A549 (cell line): ENCODE measurements around the gene SALL3. TPM values are rescaled to one million over a fixed set of nuclear protein-coding genes. Genes with fewer than 3 reads are reported as not detected.

ENCODE experiments used
- ATAC-seq, 2 experiments: fragments of 200-7000 bp in 1 of 2; fragments of >200 bp in 1 of 2; cut with Nextera tagmentation in 1 of 2; cut with Tn5 transposase in 1 of 2; 3 replicates each; pipeline versions ENCODE4 v1.8.0 to v1.9.1; 2018 to 2020; ENCODE audit warnings: mild to moderate bottlenecking in 1 of 2, moderate library complexity in 1 of 2
- CTCF ChIA-PET: fragments of 300-600 bp; sonication (Branson Sonifier 250); formaldehyde crosslinking; extraction: SDS; loops from one replicate; lab custom pipeline; 2021; ENCODE audit warnings: antibody characterized with exemption, inconsistent platforms; lab: Yijun Ruan, JAX
- POLR2A ChIA-PET: fragments of 350-600 bp; formaldehyde crosslinking; extraction: SDS; loops from one replicate; lab custom pipeline; 2021; ENCODE audit warnings: antibody characterized with exemption, inconsistent platforms; lab: Yijun Ruan, JAX
- DNase-seq, 2 experiments: peaks; one replicate each; pipeline versions ENCODE4 v3.0.0 to v3.0.0-alpha.2; 2011 to 2016; ENCODE audit warnings: low read depth in 1 of 2, low spot score in 1 of 2
- FAIRE-seq: peaks from 2 replicates; lab custom pipeline; 2011; peaks lifted over from hg19 to GRCh38; lab: Jason Lieb, UNC
- H3K27ac ChIP-seq, 2 experiments: fragments of >200 bp; sonication (Bioruptor Twin); formaldehyde crosslinking; 3 replicates each; pipeline ENCODE4 v1.5.1; 2016 to 2017
- H3K4me1 ChIP-seq: fragments of >200 bp; sonication (Bioruptor Twin); formaldehyde crosslinking; 3 replicates; pipeline ENCODE4 v1.6.1; 2016
- H3K4me2 ChIP-seq: fragments of >200 bp; sonication (Bioruptor Twin); formaldehyde crosslinking; 3 replicates; pipeline ENCODE4 v1.6.1; 2016
- H3K4me3 ChIP-seq: fragments of >200 bp; sonication (Bioruptor Twin); formaldehyde crosslinking; 3 replicates; pipeline ENCODE4 v1.5.1; 2016
- H3K9me3 ChIP-seq: fragments of >200 bp; sonication (Bioruptor Twin); formaldehyde crosslinking; 3 replicates; pipeline ENCODE4 v1.6.1; 2016
- BHLHE40 ChIP-seq: IDR thresholded peaks from 2 replicates; pipeline ENCODE4 v1.6.1; 2012; ENCODE audit warnings: low read depth, low read length, inconsistent platforms
- CBX8 ChIP-seq: fragments of 200-600 bp; sonication (generic); IDR thresholded peaks from 2 replicates; pipeline ENCODE4 v1.6.1; 2016
- CHD2 ChIP-seq: fragments of 150-350 bp; IDR thresholded peaks from 2 replicates; pipeline ENCODE4 v1.6.1; 2014; ENCODE audit warnings: low read length; ENCODE audit not compliant: partially characterized antibody
- CHD4 ChIP-seq: fragments of 200-600 bp; sonication (generic); IDR thresholded peaks from 2 replicates; pipeline ENCODE4 v1.6.1; 2016; ENCODE audit warnings: antibody characterized with exemption, mild to moderate bottlenecking, borderline replicate concordance
- EP300 ChIP-seq, 2 experiments: fragments of >200 bp; sonication (Bioruptor Twin); formaldehyde crosslinking; IDR thresholded peaks; 2 replicates in 1 of 2; 3 replicates in 1 of 2; pipeline ENCODE4 v1.6.1; 2016 to 2017
- FOXS1 ChIP-seq: fragments of 250-450 bp; sonication (Bioruptor Pico); IDR thresholded peaks from 2 replicates; pipeline ENCODE4 v1.5.0; 2020; ENCODE audit warnings: mild to moderate bottlenecking, moderate library complexity
- HOXA7 ChIP-seq: fragments of 250-450 bp; sonication (Bioruptor Pico); IDR thresholded peaks from 2 replicates; pipeline ENCODE4 v1.5.0; 2020; ENCODE audit warnings: mild to moderate bottlenecking, moderate library complexity
- HOXB5 ChIP-seq: fragments of 250-450 bp; sonication (Bioruptor Pico); IDR thresholded peaks from 2 replicates; pipeline ENCODE4 v1.5.0; 2020; ENCODE audit warnings: mild to moderate bottlenecking, moderate library complexity
- MAFK ChIP-seq: fragments of 450-650 bp; IDR thresholded peaks from 2 replicates; pipeline ENCODE4 v1.6.1; 2014; ENCODE audit not compliant: partially characterized antibody
- MAZ ChIP-seq: fragments of 150-350 bp; IDR thresholded peaks from 2 replicates; pipeline ENCODE4 v1.6.1; 2014; ENCODE audit warnings: antibody characterized with exemption, low read depth, low read length, borderline replicate concordance
- MYC ChIP-seq: IDR thresholded peaks from 2 replicates; pipeline ENCODE4 v1.6.1; 2012; ENCODE audit warnings: mild to moderate bottlenecking, inconsistent platforms, low read length, improper control_type of control experiment, borderline replicate concordance
- NFE2L2 ChIP-seq: fragments of 150-350 bp; conservative IDR thresholded peaks from 2 replicates; pipeline ENCODE4 v1.6.1; 2014; ENCODE audit warnings: low read length
- PHF8 ChIP-seq: fragments of 200-600 bp; sonication (generic); IDR thresholded peaks from 2 replicates; pipeline ENCODE4 v1.6.1; 2016; ENCODE audit warnings: low read depth, mild to moderate bottlenecking, antibody characterized with exemption, moderate library complexity, borderline replicate concordance
- POLR2A ChIP-seq: IDR thresholded peaks from 2 replicates; pipeline ENCODE4 v1.6.1; 2012; ENCODE audit warnings: mild to moderate bottlenecking, low read length
- RFX5 ChIP-seq: fragments of 450-650 bp; IDR thresholded peaks from 2 replicates; pipeline ENCODE4 v1.7.1; 2014; ENCODE audit warnings: antibody characterized with exemption, mild to moderate bottlenecking, moderate library complexity
- SREBF2 ChIP-seq: fragments of 450-650 bp; IDR thresholded peaks from 2 replicates; pipeline ENCODE4 v1.6.1; 2014; ENCODE audit warnings: mild to moderate bottlenecking, moderate library complexity
- TFCP2L1 ChIP-seq: fragments of 250-450 bp; sonication (Bioruptor Pico); IDR thresholded peaks from 2 replicates; pipeline ENCODE4 v1.5.0; 2021; ENCODE audit warnings: mild to moderate bottlenecking
- TP53 ChIP-seq: fragments of 250-450 bp; sonication (Bioruptor Pico); IDR thresholded peaks from 2 replicates; pipeline ENCODE4 v1.5.0; 2021; ENCODE audit warnings: mild to moderate bottlenecking, moderate library complexity
- ZNF302 ChIP-seq: fragments of 250-450 bp; sonication (Bioruptor Pico); IDR thresholded peaks from 2 replicates; pipeline ENCODE4 v1.9.0; 2021; ENCODE audit warnings: inconsistent platforms, mild to moderate bottlenecking, moderate library complexity
- ZSCAN20 ChIP-seq: fragments of 250-450 bp; sonication (Bioruptor Pico); IDR thresholded peaks from 2 replicates; pipeline ENCODE4 v1.8.0; 2022; ENCODE audit warnings: mild to moderate bottlenecking, moderate library complexity
- WGBS: methylation state at CpG from one replicate; pipeline ENCODE4 v1.1.6; 2017; ENCODE audit errors: missing lambda C conversion rate; 5-methylcytosine and 5-hydroxymethylcytosine counted together
- polyA plus RNA-seq, 4 experiments: library from polyadenylated mRNA; depleted of rRNA in 3 of 4; stranded (reverse); fragments of >200 nt; fragmentation: RNase III in 1 of 4; extraction: RNeasy Plus Mini Kit Qiagen cat#74134 plus additional on column Dnase treatment in 1 of 4; gene quantifications; 2 replicates in 3 of 4; 3 replicates in 1 of 4; pipeline ENCODE4 v1.2.3, GENCODE V29; 2011 to 2017
- TF ChIP-seq, protein P1 (sequence below): IDR thresholded peaks from 2 replicates; pipeline ENCODE4 v1.6.1; 2012
- TF ChIP-seq, protein P2 (sequence below): IDR thresholded peaks from 2 replicates; pipeline ENCODE4 v1.6.1; 2012
- TF ChIP-seq, protein P3 (sequence below): fragments of 250-450 bp; sonication (Bioruptor Pico); IDR thresholded peaks from 2 replicates; pipeline ENCODE4 v1.5.0; 2020; ENCODE audit warnings: low read depth, mild to moderate bottlenecking, moderate library complexity
- TF ChIP-seq, protein P4 (sequence below): fragments of >200 bp; sonication (Bioruptor Twin); formaldehyde crosslinking; IDR thresholded peaks from 3 replicates; pipeline ENCODE4 v1.6.1; 2016
- TF ChIP-seq, protein P5 (sequence below): IDR thresholded peaks from 2 replicates; pipeline ENCODE4 v1.6.1; 2012; ENCODE audit warnings: low read depth, borderline replicate concordance
- TF ChIP-seq, protein P6 (sequence below): fragments of 450-650 bp; IDR thresholded peaks from 2 replicates; pipeline ENCODE4 v1.6.1; 2014; ENCODE audit warnings: antibody characterized with exemption

Gene SALL3
- polyA plus RNA-seq, 2 of the 4 experiments (the other 2 are of a cell fraction) = not detected

DNA sequence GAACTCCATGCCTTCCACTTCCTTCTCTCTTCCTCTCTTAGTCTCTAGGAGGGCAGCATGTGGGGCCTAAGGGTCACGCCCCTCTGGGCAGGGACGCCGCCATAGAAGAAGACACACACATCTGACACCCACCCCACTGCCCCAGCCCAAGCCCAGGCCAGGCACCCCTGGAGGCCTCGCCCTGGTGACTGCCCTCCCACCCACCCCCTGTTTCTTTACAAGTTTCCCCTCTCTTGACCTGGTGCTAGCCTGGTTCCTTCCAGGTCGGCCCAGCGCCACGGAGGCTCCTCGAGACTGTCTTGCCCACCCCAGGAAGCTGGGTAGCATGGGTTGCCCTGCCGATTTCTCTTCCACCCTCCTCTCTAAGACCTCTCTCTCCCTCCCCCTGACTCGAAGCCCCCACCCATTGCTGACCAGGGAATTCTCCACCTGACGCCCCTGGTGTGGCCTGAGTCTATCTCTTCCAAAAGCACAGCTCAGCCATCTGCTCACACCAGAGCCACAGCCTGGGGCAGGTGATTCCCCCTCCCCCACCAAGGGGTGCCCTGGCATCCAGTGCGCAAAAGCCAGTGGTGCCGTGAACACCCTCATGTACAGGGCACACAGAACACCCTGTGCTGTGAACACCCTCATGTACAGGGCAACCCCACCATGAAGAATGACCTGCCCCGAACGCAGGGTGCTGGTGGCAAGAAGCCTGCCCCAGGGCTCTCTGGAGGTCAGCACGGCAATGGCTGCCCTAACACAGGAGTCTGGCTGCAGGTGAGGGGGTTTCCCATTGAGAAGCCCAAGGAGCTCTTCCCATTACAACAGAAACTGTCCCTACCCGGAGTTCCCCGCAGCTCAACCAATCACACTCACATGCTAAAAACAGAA, 13.5 kb upstream of the SALL3 start:
- WGBS = 29% methylated on average over 14 of the region's 18 CpGs
- H3K9me3 ChIP-seq = no peaks in the 10 kb centered on the region
- no peak for FAIRE-seq
- no peak for DNase-seq
- no peak for ATAC-seq
- ChIA-PET CTCF (interaction anchor here (0.6 kb wide), 1 partner anchor 10 kb away, joined by 3 read pairs; no protein-coding TSS in a partner anchor), POLR2A (no interaction called here)
- no peak overlapping the region for H3K27ac ChIP-seq
- no peak overlapping the region for H3K4me2 ChIP-seq
- H3K4me3 ChIP-seq = no peak overlapping the region
- no peak for TF ChIP-seq BHLHE40
- TF ChIP-seq, protein P1, sequence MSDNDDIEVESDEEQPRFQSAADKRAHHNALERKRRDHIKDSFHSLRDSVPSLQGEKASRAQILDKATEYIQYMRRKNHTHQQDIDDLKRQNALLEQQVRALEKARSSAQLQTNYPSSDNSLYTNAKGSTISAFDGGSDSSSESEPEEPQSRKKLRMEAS = no peak
- TF ChIP-seq RFX5 = no peak
- TF ChIP-seq MAFK = no peak
- no peak for TF ChIP-seq ZSCAN20 (CRISPR knock-in tag)
- no peak for TF ChIP-seq SREBF2
- no peak for TF ChIP-seq MAZ
- TF ChIP-seq, protein P2, sequence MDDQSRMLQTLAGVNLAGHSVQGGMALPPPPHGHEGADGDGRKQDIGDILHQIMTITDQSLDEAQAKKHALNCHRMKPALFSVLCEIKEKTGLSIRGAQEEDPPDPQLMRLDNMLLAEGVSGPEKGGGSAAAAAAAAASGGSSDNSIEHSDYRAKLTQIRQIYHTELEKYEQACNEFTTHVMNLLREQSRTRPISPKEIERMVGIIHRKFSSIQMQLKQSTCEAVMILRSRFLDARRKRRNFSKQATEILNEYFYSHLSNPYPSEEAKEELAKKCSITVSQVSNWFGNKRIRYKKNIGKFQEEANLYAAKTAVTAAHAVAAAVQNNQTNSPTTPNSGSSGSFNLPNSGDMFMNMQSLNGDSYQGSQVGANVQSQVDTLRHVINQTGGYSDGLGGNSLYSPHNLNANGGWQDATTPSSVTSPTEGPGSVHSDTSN = no peak
- TF ChIP-seq, protein P3, sequence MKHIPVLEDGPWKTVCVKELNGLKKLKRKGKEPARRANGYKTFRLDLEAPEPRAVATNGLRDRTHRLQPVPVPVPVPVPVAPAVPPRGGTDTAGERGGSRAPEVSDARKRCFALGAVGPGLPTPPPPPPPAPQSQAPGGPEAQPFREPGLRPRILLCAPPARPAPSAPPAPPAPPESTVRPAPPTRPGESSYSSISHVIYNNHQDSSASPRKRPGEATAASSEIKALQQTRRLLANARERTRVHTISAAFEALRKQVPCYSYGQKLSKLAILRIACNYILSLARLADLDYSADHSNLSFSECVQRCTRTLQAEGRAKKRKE (CRISPR knock-in tag) = no peak
- no peak for TF ChIP-seq HOXB5 (CRISPR knock-in tag)
- no peaks in the 10 kb centered on the region for H3K4me1 ChIP-seq

DNA sequence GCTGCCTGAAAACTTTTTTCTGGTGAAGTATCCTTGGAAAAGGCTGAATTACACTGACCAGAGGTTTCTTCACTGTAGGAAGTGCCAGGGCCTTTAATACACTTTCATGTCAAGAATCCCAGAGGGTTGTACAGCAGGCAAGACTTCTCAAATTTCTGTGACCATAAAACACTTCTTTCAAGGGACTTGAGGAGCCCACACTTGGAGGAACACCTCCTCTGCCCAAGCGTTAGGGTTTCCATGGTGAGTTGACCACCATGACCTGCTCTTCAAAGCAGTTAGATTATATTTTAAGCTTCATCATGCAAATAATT, 12.9 kb upstream of the SALL3 start:
- FAIRE-seq = no peak
- CTCF ChIA-PET = interaction anchor here (0.6 kb wide), 1 partner anchor 10 kb away, joined by 3 read pairs; no protein-coding TSS in a partner anchor
- ATAC-seq = no peak
- Histone ChIP-seq H3K9me3 (no peaks in the 10 kb centered on the region), H3K27ac (no peak overlapping the region), H3K4me2 (no peak overlapping the region), H3K4me1 (no peaks in the 10 kb centered on the region), H3K4me3 (no peak overlapping the region)
- WGBS = 42% methylated on average over 1 of the region's 1 CpG
- DNase-seq = no peak
- no peak for TF ChIP-seq MYC
- no peak for TF ChIP-seq HOXA7 (CRISPR knock-in tag)
- TF ChIP-seq NFE2L2 = no peak
- TF ChIP-seq PHF8 = no peak
- TF ChIP-seq TFCP2L1 = no peak
- no peak for TF ChIP-seq TP53 (CRISPR knock-in tag)
- TF ChIP-seq FOXS1 (CRISPR knock-in tag) = no peak
- TF ChIP-seq EP300 (IDR thresholded peaks at IDR 0.05) = no peak
- TF ChIP-seq, protein P4, sequence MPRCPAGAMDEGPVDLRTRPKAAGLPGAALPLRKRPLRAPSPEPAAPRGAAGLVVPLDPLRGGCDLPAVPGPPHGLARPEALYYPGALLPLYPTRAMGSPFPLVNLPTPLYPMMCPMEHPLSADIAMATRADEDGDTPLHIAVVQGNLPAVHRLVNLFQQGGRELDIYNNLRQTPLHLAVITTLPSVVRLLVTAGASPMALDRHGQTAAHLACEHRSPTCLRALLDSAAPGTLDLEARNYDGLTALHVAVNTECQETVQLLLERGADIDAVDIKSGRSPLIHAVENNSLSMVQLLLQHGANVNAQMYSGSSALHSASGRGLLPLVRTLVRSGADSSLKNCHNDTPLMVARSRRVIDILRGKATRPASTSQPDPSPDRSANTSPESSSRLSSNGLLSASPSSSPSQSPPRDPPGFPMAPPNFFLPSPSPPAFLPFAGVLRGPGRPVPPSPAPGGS = no peak
- no peak for TF ChIP-seq ZNF302 (CRISPR knock-in tag)
- no peak for TF ChIP-seq CHD2
- no peak for TF ChIP-seq POLR2A
- no peak for TF ChIP-seq RFX5
- TF ChIP-seq CHD4 = no peak
- TF ChIP-seq, protein P5, sequence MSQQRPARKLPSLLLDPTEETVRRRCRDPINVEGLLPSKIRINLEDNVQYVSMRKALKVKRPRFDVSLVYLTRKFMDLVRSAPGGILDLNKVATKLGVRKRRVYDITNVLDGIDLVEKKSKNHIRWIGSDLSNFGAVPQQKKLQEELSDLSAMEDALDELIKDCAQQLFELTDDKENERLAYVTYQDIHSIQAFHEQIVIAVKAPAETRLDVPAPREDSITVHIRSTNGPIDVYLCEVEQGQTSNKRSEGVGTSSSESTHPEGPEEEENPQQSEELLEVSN = no peak
- TF ChIP-seq, protein P6, sequence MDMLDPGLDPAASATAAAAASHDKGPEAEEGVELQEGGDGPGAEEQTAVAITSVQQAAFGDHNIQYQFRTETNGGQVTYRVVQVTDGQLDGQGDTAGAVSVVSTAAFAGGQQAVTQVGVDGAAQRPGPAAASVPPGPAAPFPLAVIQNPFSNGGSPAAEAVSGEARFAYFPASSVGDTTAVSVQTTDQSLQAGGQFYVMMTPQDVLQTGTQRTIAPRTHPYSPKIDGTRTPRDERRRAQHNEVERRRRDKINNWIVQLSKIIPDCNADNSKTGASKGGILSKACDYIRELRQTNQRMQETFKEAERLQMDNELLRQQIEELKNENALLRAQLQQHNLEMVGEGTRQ = no peak
- no peak for TF ChIP-seq CBX8
- POLR2A ChIA-PET = no interaction called here
